ENCODE data around the gene TM9SF2.

DNA sequence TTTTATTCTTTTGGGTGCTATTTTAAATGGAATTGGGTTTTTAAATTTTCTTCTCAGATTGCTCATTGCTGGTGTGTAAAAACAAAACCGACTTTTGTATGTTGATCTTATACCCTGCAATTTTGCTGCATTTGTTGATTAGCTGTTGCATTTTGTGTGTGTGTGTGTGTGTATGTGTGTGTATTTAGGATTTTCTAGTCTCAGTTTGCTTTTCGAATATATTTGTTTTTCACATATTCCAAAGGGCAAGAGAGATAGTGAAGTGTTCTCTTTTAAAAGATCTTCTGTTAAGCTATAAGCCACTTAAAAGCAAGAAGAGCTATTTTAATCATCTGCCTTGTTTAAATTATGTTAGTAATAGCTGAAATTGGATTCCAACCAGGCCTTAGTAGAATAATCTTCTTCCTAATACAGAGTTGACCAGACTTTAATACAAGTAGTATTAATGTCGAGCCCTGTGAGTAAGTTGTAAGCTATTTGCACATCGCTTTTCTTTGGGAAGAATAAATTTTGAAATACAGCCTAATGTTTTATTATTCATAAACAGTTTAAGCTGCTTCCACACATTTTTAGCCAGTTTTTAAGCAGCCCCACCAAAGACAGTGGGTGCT is 57.4 kb downstream of the TM9SF2 start:
- TF ChIP-seq, protein P1, sequence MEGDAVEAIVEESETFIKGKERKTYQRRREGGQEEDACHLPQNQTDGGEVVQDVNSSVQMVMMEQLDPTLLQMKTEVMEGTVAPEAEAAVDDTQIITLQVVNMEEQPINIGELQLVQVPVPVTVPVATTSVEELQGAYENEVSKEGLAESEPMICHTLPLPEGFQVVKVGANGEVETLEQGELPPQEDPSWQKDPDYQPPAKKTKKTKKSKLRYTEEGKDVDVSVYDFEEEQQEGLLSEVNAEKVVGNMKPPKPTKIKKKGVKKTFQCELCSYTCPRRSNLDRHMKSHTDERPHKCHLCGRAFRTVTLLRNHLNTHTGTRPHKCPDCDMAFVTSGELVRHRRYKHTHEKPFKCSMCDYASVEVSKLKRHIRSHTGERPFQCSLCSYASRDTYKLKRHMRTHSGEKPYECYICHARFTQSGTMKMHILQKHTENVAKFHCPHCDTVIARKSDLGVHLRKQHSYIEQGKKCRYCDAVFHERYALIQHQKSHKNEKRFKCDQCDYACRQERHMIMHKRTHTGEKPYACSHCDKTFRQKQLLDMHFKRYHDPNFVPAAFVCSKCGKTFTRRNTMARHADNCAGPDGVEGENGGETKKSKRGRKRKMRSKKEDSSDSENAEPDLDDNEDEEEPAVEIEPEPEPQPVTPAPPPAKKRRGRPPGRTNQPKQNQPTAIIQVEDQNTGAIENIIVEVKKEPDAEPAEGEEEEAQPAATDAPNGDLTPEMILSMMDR (conservative IDR thresholded peaks at IDR 0.05) = no peak
- TF ChIP-seq ZFX (IDR thresholded peaks at IDR 0.05) = no peak

Measured in C4-2B (cell line).